OCI-LY3 (cell line): ENCODE results near the gene SERPINA4.

Experiments used
- EZH2phosphoT487 ChIP-seq: fragments of 200-600 bp; shearing (Covaris generic); IDR thresholded peaks from 2 replicates; pipeline ENCODE4 v1.6.1; 2018; ENCODE audit warnings: antibody characterized with exemption, mixed run types, low read depth
- TF ChIP-seq, protein P1 (sequence below): fragments of 200-600, 300-600 bp; sonication (generic); IDR thresholded peaks from 2 replicates; pipeline ENCODE4 v1.5.1; 2014; ENCODE audit warnings: antibody characterized with exemption, low read length, low read depth

DNA sequence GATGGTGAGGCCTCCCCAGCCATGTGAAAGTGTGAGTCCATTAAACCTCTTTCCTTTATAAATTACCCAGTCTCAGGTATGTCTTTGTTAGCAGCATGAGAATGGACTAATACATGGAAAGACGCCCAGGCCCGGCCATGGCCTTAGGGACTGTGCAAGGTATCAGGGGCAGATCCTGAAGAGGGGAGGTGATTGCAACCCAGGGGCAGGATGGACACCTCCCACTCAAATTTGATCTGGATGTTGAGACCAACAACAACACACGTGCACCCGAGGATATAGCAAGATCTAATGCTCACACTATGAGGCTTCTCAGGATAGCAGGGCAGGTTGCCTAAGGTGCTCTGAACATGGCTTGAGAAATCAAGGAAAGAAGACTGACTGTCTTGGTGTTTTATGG lies 13.5 kb upstream of the SERPINA4 start:
- TF ChIP-seq, protein P1, sequence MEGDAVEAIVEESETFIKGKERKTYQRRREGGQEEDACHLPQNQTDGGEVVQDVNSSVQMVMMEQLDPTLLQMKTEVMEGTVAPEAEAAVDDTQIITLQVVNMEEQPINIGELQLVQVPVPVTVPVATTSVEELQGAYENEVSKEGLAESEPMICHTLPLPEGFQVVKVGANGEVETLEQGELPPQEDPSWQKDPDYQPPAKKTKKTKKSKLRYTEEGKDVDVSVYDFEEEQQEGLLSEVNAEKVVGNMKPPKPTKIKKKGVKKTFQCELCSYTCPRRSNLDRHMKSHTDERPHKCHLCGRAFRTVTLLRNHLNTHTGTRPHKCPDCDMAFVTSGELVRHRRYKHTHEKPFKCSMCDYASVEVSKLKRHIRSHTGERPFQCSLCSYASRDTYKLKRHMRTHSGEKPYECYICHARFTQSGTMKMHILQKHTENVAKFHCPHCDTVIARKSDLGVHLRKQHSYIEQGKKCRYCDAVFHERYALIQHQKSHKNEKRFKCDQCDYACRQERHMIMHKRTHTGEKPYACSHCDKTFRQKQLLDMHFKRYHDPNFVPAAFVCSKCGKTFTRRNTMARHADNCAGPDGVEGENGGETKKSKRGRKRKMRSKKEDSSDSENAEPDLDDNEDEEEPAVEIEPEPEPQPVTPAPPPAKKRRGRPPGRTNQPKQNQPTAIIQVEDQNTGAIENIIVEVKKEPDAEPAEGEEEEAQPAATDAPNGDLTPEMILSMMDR = no peak
- TF ChIP-seq EZH2phosphoT487 = no peak
